Measurements from ENCODE around the gene FTO. TPM values are rescaled to one million over a fixed set of nuclear protein-coding genes. Genes with fewer than 3 reads are reported as not detected.

FTO gene
- total and polyA plus RNA-seq, 2 experiments from 2014 or later, result 46.8 to 77.7 TPM

DNA sequence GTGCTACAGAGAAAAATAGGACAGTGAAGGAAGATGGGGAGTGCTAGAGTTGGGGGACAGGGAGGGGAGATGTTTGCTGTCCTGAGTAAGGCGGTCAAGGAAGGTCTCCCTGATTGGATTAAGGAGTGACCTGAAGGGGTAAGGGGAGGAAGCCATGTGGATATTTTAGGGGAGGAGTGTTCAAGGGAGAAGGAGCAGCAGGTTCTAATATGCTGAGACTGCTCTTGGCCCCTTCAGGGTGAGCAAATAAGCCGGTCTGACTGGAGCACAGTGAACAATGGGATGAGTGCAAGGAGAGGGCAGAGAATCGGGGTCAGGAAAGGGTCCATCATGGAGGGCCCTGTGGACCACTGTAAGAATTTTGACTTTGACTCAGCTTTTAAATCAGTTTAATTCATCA lies 393.8 kb downstream of the FTO start:
- TF ChIP-seq, protein P1, sequence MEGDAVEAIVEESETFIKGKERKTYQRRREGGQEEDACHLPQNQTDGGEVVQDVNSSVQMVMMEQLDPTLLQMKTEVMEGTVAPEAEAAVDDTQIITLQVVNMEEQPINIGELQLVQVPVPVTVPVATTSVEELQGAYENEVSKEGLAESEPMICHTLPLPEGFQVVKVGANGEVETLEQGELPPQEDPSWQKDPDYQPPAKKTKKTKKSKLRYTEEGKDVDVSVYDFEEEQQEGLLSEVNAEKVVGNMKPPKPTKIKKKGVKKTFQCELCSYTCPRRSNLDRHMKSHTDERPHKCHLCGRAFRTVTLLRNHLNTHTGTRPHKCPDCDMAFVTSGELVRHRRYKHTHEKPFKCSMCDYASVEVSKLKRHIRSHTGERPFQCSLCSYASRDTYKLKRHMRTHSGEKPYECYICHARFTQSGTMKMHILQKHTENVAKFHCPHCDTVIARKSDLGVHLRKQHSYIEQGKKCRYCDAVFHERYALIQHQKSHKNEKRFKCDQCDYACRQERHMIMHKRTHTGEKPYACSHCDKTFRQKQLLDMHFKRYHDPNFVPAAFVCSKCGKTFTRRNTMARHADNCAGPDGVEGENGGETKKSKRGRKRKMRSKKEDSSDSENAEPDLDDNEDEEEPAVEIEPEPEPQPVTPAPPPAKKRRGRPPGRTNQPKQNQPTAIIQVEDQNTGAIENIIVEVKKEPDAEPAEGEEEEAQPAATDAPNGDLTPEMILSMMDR (IDR thresholded peaks at IDR 0.05; ENCODE audit: poor library complexity), result no peak
- TF ChIP-seq EZH2phosphoT487 (IDR thresholded peaks at IDR 0.05; ENCODE audit: low read depth, severe bottlenecking, unreplicated experiment) (no peak), EZH2 (IDR thresholded peaks at IDR 0.05; ENCODE audit: borderline replicate concordance) (no peak)
- H3K9me2 ChIP-seq (replicated peaks; ENCODE audit: insufficient read depth), result no peaks in the 10 kb centered on the region
- H3K27ac ChIP-seq, result no peak overlapping the region
- no peak overlapping the region for H2AFZ ChIP-seq
- H3K4me1 ChIP-seq (ENCODE audit: insufficient read depth), result no peaks in the 10 kb centered on the region
- no peak overlapping the region for H3K4me3 ChIP-seq
- 85% methylated on average over 3 of the region's 3 CpGs for WGBS (ENCODE audit: low lambda C conversion rate, missing lambda C conversion rate)
- DNase-seq (ENCODE audit: low spot score), result no peak
- no peak overlapping the region for H3K4me2 ChIP-seq
- H3K27me3 ChIP-seq, result no peaks in the 10 kb centered on the region
- H3K9me3 ChIP-seq (ENCODE audit: low read depth), result no peaks in the 10 kb centered on the region
- H3K79me2 ChIP-seq, result no peaks in the 10 kb centered on the region
- no peaks in the 10 kb centered on the region for H3K36me3 ChIP-seq (replicated peaks; ENCODE audit: insufficient read depth, low read depth)
- no peaks in the 10 kb centered on the region for H4K20me1 ChIP-seq (ENCODE audit: insufficient read depth, poor library complexity, severe bottlenecking)

DNA sequence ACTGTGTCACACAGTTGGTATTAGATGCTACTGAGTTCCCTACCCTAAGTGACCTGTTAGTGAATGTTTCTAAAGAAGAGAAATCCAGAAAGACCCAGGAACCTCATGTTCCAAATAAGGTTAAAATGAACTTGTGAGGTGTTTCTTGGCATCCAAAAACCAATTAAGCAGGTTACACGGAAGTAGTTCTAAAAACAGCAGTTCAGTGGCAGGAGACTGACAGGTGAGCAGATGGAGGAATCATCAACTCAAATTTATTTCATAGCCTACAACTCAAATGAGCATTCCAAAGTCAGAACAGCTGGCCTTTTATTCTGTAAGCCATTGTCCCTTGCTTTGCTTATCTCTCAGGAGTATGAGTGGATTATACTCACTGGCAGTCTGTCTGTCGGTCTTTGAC lies 394.3 kb downstream of the FTO start:
- Histone ChIP-seq H3K27ac (no peak overlapping the region), H3K79me2 (no peaks in the 10 kb centered on the region), H2AFZ (no peak overlapping the region), H3K9me3 (ENCODE audit: low read depth) (no peaks in the 10 kb centered on the region), H3K9me2 (replicated peaks; ENCODE audit: insufficient read depth) (no peaks in the 10 kb centered on the region), H4K20me1 (ENCODE audit: insufficient read depth, poor library complexity, severe bottlenecking) (no peaks in the 10 kb centered on the region), H3K27me3 (no peaks in the 10 kb centered on the region), H3K4me2 (no peak overlapping the region), H3K4me3 (no peak overlapping the region), H3K36me3 (replicated peaks; ENCODE audit: insufficient read depth, low read depth) (no peaks in the 10 kb centered on the region), H3K4me1 (ENCODE audit: insufficient read depth) (no peaks in the 10 kb centered on the region)
- WGBS (ENCODE audit: low lambda C conversion rate, missing lambda C conversion rate), result 55% methylated on average over 2 of the region's 2 CpGs
- TF ChIP-seq, protein P1 (IDR thresholded peaks at IDR 0.05; ENCODE audit: poor library complexity), result no peak
- TF ChIP-seq EZH2 (IDR thresholded peaks at IDR 0.05; ENCODE audit: borderline replicate concordance) (no peak), EZH2phosphoT487 (IDR thresholded peaks at IDR 0.05; ENCODE audit: low read depth, severe bottlenecking, unreplicated experiment) (no peak)
- DNase-seq (ENCODE audit: low spot score), result no peak

DNA sequence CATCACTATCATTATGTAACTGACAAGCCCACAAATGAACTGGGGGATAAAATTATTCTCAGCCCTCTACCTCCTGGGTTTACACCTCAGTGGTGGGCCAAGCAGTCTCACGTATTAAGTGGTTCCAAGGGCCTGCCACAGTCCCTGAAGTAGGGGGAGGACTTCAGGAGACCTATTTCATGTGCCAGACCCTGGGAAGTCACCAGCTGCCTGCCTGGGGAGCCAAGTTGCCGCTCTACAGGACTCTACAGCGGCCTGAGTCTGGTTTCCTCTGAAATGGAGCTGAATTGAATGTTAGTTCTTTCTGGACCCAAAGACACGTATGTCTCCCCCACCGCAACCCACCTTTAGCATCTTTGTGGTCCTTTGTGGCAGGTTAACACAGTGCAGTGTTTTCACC lies 395.7 kb downstream of the FTO start:
- WGBS (ENCODE audit: low lambda C conversion rate, missing lambda C conversion rate), result 89% methylated on average over 5 of the region's 5 CpGs
- Histone ChIP-seq H3K27ac (no peak overlapping the region), H3K79me2 (no peaks in the 10 kb centered on the region), H3K27me3 (no peaks in the 10 kb centered on the region), H3K4me3 (no peak overlapping the region), H4K20me1 (ENCODE audit: insufficient read depth, poor library complexity, severe bottlenecking) (no peaks in the 10 kb centered on the region), H2AFZ (no peak overlapping the region), H3K4me1 (ENCODE audit: insufficient read depth) (no peaks in the 10 kb centered on the region), H3K9me2 (replicated peaks; ENCODE audit: insufficient read depth) (no peaks in the 10 kb centered on the region), H3K9me3 (ENCODE audit: low read depth) (no peaks in the 10 kb centered on the region), H3K4me2 (no peak overlapping the region), H3K36me3 (replicated peaks; ENCODE audit: insufficient read depth, low read depth) (no peaks in the 10 kb centered on the region)
- TF ChIP-seq EZH2 (IDR thresholded peaks at IDR 0.05; ENCODE audit: borderline replicate concordance) (no peak), EZH2phosphoT487 (IDR thresholded peaks at IDR 0.05; ENCODE audit: low read depth, severe bottlenecking, unreplicated experiment) (no peak)
- TF ChIP-seq, protein P1 (IDR thresholded peaks at IDR 0.05; ENCODE audit: poor library complexity), result no peak
- no peak for DNase-seq (ENCODE audit: low spot score)

Data from hepatocyte (in vitro differentiated cells).